Peyer's patch (tissue), 4 donors: Measurements from ENCODE around the gene KCNAB1. TPM values are rescaled to one million over a fixed set of nuclear protein-coding genes. Genes with fewer than 3 reads are reported as not detected.

Source experiments
- DNase-seq, 3 donors: peaks; one replicate each; pipeline ENCODE4 v3.0.0-alpha.2; 2017 to 2019
- H3K27ac ChIP-seq, 4 donors: fragments of 200-600 bp; sonication (generic); one replicate each; pipeline ENCODE4 v1.5.1; 2016 to 2019
- H3K27me3 ChIP-seq, 2 donors: fragments of 200-600 bp; sonication (generic); one replicate each; pipeline ENCODE4 v1.5.1; 2019
- H3K36me3 ChIP-seq, 3 donors: fragments of 200-600 bp; sonication (generic); one replicate each; pipeline ENCODE4 v1.5.1; 2016 to 2019
- H3K4me1 ChIP-seq, 4 donors: fragments of 200-600 bp; sonication (generic); one replicate each; pipeline ENCODE4 v1.5.1; 2016 to 2019
- H3K4me3 ChIP-seq, 4 donors: fragments of 200-600 bp; sonication (generic); 1 replicate in 3 of 4; 2 replicates in 1 of 4; pipeline ENCODE4 v1.5.1; 2016 to 2019; ENCODE audit warnings: mild to moderate bottlenecking in 1 of 4
- H3K9me3 ChIP-seq, 4 donors: fragments of 200-600 bp; sonication (generic); one replicate each; pipeline ENCODE4 v1.5.1; 2016 to 2019; ENCODE audit warnings: mild to moderate bottlenecking in 1 of 4
- CTCF ChIP-seq, 6 experiments: fragments of 450-650 bp in 4 of 6; fragments of 200-600 bp in 2 of 6; sonication (generic) in 1 of 6; IDR thresholded peaks; one replicate each; pipeline ENCODE4 v1.5.1; 2017 to 2019; ENCODE audit warnings: antibody characterized with exemption in 6 of 6, mild to moderate bottlenecking in 3 of 6, moderate library complexity in 1 of 6
- POLR2A ChIP-seq, 2 donors: fragments of 450-650 bp; IDR thresholded peaks; one replicate each; pipeline ENCODE4 v1.5.1; 2017; ENCODE audit warnings: antibody characterized with exemption in 2 of 2, mild to moderate bottlenecking in 2 of 2, moderate library complexity in 2 of 2
- total RNA-seq, 4 donors: library from RNA; depleted of rRNA; stranded (reverse); fragments of >200 nt; gene quantifications; one replicate each; pipeline ENCODE4 v1.1.0, GENCODE V29; 2016

KCNAB1 gene
- total RNA-seq, 4 donors from 2014 or later: 1.1 to 1.7 (median 1.6) TPM; not detected in 1

DNA sequence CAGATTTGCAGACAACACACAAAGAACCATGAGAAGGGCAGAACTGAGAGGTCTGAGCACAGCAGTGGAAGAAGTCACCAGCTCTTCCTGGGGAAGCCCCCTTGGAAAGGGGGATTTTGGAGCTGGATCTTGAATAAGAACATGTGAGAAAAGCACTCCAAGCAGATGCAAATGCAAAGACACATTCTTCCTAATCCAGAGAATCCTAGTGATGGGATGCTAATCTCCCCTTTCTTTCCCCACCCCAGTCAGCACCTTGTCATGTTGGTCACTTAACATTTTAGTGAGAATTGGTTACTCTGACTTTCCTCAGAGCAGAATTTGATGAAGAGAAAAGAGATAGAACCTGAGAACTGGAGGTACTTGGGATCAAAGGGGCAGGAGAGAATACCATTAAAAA lies 286.0 kb downstream of the KCNAB1 start:
- Histone ChIP-seq H3K27me3 (no peaks in the 10 kb centered on the region), H3K36me3 (no peaks in the 10 kb centered on the region), H3K27ac (no peak overlapping the region), H3K9me3 (no peaks in the 10 kb centered on the region), H3K4me3 (no peak overlapping the region), H3K4me1 (no peaks in the 10 kb centered on the region)
- DNase-seq: no peak
- no peak for TF ChIP-seq POLR2A (IDR thresholded peaks at IDR 0.05)
- TF ChIP-seq CTCF (IDR thresholded peaks at IDR 0.05): no peak

DNA sequence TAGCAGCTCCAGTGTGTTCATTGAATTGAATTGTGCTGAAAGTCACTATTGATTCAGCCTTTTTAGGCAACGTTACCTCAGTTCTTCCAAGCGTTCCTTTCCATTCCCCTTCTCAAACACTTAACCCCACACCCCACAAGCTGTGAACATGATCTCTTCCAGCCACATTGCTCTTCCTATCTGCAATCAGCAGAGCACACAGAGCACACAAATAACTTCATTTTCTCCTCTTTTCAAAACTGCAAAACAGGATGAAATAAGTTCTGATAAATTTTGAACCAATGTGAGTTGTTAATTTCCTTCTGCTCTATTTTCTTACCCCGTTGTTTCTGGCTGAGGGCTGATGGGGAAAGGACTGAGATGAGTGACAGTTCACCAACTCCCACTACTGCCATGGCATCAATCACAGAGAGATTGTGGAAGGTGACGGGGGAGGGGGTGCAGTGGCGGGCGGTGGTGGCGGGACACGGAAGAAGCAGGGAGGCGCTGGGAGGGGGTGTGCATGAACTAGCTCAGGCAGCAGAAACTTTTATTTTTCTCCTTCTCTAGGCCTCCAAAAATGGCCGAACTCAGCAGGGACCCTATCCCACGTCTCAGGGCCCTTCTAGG lies 287.3 kb downstream of the KCNAB1 start:
- no peak for DNase-seq
- no peak for TF ChIP-seq CTCF (IDR thresholded peaks at IDR 0.05)
- TF ChIP-seq POLR2A (IDR thresholded peaks at IDR 0.05): no peak

GRCh38 chr3:156409694-156410093 lies 289.3 kb downstream of the KCNAB1 start:
- Histone ChIP-seq H3K36me3 (no peaks in the 10 kb centered on the region), H3K4me3 (no peak overlapping the region), H3K27me3 (no peaks in the 10 kb centered on the region), H3K4me1 (no peaks in the 10 kb centered on the region), H3K27ac (no peak overlapping the region), H3K9me3 (no peaks in the 10 kb centered on the region)
- TF ChIP-seq CTCF (IDR thresholded peaks at IDR 0.05): no peak
- no peak for TF ChIP-seq POLR2A (IDR thresholded peaks at IDR 0.05)
- DNase-seq: no peak

More for the DNA sequence above, 287.3 kb downstream of the KCNAB1 start:
- Histone ChIP-seq H3K27me3 (no peaks in the 10 kb centered on the region), H3K27ac (no peak overlapping the region), H3K9me3 (no peaks in the 10 kb centered on the region), H3K36me3 (no peaks in the 10 kb centered on the region), H3K4me1 (no peaks in the 10 kb centered on the region), H3K4me3 (no peak overlapping the region)

DNA sequence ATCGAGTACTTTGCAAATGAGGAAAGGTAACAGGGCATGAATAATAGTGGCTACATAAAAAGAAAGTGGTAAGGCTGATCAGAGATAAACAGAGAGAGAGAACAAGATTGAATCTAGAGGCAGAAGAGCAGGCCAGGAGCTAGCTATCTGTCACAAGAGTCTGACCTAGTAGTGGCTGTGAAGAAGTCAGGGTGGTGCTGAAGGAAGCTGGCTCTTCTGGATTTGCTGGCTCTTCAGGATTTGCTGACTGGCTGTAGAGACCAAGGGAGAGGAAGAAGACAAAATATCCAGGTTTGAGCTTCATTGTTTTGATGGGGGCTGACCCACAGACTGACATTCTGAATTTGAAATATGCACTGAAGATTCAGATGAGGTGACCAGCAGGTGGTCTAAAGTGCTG lies 292.2 kb downstream of the KCNAB1 start:
- Histone ChIP-seq H3K4me1 (no peaks in the 10 kb centered on the region), H3K27me3 (no peaks in the 10 kb centered on the region), H3K36me3 (no peaks in the 10 kb centered on the region), H3K4me3 (no peak overlapping the region), H3K9me3 (no peaks in the 10 kb centered on the region), H3K27ac (no peak overlapping the region)
- TF ChIP-seq CTCF (IDR thresholded peaks at IDR 0.05) (no peak), POLR2A (IDR thresholded peaks at IDR 0.05) (no peak)
- no peak for DNase-seq

- Histone ChIP-seq H3K27ac (no peak overlapping the region), H3K36me3 (no peaks in the 10 kb centered on the region), H3K4me3 (no peak overlapping the region), H3K4me1 (no peaks in the 10 kb centered on the region), H3K9me3 (no peaks in the 10 kb centered on the region), H3K27me3 (no peaks in the 10 kb centered on the region)
- TF ChIP-seq CTCF (IDR thresholded peaks at IDR 0.05): no peak
- TF ChIP-seq POLR2A (IDR thresholded peaks at IDR 0.05): no peak
- DNase-seq: no peak
These were observed 293.0 kb downstream of the KCNAB1 start for GRCh38 chr3:156413293-156413892.
